Activated CD4-positive, CD25-positive, alpha-beta regulatory T cell treated with anti-CD3 and anti-CD28 coated beads, Interleukin-2, amount 50 U/mL, for 72 hours (primary cell): ENCODE results near the gene IQGAP3.
"Not testable (repeated sequence)": the region's sequence is repeated elsewhere in the genome, so short reads cannot be mapped to it uniquely, and the experiment has no call there.

Source experiments
- DNase-seq: peaks from one replicate; pipeline ENCODE4 v3.0.0; 2021

The IQGAP3 gene

DNA sequence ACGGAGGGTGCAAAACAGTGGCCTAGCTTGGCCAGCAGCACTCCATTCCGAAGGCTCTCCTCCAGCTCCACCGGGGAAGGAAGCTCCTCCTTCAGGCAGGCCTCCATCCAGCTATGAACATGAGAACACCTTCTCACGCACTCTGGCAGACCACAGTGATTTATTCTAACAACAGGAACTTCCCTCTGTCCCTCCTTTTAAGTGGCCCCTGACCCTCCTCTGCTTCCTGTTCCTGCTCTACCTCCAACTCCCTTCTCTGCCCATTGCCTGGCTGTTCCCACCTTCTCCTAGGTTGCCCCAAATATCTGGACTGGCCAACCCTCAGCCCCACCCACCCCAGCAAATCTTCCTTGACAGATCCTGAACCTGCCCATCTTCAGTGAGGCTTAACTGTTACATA, 5.9 kb downstream of the IQGAP3 start:
- DNase-seq: no peak

DNA sequence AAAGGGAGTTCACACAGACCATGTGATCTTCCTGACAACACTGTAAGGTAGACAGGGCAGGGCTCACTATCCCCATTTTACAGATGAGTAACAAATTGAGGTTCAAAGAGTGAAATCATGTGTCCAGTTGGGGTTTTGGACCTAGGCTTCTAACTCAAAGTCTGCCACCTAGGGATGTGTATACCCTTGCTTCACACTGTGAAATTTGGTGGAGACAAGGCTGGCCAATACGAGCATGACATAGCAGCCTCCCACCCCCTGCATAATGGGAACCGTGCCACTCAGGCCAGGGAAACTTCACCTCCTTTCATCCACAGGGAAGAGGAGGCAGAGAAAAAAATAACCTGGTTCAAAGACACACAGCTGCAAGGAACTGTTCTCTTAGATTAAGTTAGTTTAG, 6.8 kb downstream of the IQGAP3 start:
- no peak for DNase-seq

DNA sequence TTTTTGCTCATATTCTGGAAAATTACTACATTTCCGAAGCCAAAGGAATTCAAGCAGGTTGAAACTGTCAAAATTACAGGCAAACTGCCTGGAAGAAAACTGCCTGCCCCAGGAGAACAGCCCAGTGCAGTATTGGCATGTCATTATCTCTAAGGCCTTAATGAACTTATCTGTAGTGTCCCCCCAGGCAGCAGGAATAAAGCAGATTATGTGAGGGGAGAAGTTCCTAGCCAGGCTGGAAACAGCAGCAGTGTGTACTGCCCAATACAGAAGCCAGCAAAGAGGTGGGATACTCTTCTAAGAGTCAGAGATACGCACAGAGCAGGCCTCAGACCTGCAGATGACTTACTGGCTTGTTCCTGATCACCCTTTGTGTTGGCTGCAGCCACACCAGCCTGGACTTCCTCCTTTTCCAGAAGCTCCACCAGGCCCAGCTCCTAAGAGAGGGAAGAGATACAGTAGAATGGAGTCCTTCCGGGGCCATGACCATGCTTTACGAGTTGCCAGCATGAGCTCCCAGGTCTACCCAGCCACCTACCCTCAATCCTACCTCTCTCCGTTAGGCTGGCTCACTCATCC, 11.7 kb downstream of the IQGAP3 start:
- DNase-seq: no peak

DNA sequence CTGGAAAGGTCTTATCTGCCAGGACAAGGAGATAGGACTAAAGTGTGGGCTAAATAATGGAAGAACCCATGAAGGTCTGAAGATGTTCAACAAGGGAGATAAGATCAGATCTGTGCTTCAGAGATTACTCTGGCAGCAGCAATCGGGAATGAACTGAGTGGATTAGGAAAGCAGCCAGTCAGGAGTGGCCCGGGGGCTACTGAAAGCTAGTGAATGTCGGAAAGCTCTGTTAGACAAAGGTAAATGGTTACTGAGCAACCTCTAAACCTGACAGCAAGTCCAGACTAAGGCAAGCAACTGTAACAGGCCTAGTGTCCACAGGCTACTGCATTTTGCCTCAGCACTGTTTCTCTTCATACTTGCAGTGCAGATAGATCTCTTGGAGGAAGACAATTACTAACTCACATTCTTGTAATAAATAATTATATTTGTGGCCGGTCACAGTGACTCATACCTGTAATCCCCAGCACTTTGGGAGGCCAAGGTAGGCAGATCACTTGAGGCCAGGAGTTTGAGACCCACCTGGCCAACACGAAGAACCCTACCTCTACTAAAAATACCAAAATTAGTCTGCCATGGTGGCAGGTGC, 12.5 kb downstream of the IQGAP3 start:
- no peak for DNase-seq

DNA sequence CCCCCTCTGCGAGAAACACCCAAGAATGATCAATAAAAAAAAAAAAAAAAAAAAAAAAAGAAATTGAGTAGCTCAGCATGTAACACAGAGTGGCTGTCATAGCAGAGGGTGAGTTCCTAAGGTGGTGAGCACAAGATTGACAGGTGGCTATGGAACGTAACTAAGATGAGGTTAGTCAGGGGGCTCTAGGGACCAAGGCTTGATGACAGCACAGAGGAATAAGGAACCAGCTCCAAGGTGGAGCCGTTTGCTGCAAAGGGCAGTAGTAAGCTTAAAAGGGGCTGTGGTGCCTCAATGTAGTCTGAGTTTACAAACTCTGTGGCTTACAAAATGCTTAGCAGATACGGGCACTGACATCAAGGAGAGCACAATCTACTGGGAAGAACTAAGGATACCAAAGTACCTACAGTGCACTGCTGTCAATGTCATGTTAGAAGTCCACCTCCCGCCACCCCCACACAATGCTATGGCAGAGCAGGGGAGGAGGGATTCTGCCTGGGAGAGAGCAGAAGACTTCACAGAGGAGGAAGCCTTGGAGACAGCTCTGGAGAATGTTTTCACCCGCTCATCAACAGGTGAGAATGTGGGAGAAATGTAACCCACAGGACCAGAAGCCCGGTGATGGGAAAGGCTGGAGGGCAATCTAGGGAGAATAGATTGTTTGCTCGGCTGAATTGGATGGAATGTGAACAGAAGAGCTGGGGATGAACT, 13.1 kb downstream of the IQGAP3 start:
- DNase-seq: no peak

DNA sequence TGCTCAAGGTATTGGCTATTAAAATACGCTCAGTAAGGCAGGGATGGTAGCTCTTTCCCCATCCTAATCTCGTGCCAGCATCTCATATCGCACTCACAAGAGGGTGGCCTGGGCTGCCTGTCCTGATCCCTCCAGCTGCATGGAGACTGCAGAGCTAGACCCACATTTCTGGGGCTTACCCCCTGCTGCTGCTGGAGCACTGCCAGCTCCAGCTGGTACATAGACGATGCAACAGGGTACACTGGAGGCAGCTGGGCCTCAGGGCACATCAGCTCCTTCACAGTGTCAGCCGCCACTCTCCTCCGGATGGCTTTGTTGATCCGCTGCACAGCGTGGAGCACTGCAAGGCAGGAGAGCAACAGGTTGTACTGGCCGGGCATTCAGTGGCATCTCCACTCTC, 16.0 kb downstream of the IQGAP3 start:
- DNase-seq: no peak

DNA sequence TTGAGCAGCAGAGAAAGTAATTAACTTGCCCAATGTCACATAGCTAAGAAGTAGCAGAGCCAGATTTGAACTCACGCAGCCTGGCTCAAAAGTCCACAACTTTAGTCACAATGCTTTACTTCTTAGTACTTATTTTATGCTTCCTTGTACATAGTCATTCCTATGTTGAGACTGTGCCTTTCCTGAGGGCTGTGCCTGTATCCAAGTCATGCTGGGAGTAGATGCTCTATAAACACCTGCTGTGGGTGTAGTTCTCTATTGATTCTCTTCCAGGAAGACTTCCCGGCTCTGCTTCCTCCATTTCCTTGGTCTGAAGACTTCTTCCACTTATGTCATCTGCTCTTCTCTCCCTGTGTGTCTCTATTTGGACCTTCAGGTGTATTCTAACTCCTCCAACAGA, 16.6 kb downstream of the IQGAP3 start:
- no peak for DNase-seq

DNA sequence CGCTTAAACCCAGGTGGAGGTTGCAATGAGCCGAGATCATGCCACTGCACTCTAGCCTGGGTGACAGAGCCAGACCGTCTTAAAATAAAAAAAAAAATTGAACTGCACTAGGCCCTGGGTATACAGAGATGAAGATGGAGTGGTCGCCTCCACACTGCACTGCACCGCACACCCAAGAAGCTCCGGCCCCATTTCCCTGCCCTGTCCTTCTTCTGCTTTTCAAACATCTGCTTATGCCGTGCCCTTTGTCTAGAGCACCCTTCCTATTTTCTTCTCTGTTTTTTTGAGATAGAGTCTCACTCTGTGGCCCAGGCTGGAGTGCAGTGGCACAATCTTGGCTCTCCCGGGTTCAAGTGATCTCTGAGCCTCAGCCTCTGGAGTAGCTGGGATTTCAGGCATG, 17.4 kb downstream of the IQGAP3 start:
- DNase-seq: no peak

DNA sequence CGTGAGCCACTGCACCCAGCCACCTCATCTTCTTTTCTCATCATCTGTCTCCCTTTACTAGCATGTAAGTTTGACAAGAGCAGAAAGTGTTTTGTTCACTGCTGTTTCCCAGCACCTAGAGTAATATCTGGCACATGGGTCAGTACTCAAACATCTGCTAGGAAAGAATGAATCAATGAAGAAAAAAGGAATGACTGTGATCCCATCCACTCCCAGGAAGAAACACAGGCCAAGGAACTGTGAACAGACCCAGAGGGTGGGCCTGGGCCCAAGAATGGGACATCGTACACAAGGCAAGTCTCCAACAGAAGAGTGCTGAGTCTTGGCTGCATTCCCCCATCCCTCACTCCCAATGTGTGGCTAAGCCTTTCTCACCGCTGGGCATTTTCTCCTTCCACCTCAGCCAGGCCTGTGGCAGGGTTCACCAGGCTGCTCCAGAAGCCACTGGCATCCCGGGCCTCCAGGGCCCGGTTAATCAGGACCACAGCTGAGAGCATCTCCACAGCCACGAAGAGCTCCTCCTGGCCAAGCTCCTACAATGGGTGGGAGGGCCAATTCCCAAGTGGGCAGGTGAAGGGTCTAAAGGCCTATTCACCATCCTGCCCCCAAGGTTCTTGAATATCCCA, 18.4 kb downstream of the IQGAP3 start:
- DNase-seq: no peak

DNA sequence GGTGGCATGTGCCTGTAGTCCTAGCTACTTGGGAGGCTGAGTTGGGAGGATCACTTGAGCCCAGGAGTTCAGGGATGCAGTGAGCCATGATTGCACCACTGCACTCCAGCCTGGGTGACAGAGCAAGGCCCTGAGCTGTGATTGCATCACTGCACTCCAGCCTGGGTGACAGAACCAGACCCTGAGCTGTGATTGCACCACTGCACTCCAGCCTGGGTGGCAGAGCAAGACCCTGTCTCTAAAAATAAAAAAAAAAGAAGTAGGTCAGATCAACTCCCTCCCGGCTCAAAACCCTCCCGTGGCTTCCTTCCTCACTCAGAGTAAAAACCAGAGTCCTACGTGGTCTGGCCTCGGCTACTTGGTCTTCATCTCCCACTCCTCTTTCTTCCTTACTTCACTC, 19.4 kb downstream of the IQGAP3 start:
- DNase-seq: not testable (repeated sequence)

DNA sequence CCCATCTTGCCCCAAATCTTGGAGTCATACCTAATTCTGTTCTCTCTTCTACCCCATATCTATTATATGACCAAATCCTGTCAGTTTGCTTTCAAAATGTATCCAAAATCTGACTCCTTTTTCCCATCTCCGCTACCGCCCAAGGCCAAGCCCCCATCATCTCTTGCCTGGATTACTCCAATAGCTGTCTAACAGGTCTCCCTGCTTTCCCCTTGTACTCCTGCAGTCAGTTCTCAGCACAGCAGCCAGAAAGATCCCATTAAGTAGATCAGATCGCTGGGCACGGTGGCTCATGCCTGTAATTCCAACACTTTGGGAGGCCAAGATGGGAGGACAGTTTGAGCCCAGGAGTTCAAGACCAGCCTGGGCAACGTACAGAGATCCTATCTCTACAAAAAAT, 19.8 kb downstream of the IQGAP3 start:
- no peak for DNase-seq

DNA sequence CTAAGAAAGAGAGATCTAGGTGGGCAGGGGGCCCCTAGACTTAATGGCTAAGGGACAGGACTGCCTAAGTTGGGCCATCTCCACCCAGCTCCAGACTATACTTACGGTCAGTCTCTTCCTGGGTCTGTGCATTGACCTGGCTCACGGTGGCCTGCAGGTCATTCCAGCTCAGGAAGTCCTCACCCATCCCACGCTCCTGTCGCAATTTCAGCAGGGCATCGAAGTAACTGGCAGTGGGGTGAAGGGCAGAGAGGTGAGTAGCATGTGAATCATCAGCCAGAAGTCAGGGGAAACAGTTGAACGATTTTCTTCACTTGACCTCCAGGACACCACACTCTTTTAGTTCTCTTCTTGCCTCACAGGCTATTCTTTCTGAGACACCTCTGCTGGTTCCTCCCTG, 20.5 kb downstream of the IQGAP3 start:
- DNase-seq: no peak

DNA sequence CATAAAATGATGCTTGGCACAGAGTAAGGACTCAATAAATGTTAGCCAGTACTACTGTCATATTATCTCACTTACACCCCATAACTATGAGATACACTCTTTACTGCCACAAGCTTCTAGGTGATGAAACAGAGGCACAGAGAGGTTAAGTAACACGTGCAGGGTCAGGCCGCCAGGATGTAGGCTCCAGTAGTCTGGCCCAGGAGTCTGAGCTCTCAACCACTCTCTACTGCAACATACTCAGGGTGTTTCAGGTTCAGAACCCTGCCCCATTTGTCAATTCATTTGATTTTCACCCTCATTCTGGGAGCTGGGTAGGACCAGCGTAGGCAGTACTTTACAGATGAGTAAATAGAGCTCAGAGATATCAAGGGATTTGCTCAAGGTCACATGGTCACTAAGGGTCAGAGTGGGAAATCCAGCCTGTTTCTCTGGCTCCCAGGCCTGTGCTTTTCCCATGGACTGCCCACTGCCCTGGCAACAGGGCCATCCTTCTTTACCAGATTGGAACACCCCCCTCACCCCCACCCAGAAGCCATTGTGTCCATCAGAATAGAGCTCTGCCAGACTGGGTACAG, 21.2 kb downstream of the IQGAP3 start:
- DNase-seq: no peak

DNA sequence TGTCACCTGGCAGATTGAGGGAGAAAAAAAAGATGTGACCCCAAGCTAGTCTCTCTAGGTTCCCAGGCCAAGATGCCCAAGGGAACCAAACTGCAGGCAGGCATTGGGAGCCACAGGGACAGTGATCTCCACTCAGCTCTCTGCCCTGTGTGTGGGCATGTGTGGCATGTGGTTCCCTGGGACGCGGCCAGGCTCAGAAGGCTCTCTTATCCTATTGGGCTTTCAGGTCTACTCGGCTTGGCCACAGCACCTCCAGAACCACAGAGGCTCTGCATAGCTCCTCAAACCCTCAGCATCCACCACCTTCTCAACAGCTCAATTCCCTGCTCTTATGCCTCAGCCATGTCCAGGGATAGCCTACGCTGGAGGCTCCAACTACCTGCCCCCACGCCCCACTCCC, 22.0 kb downstream of the IQGAP3 start:
- no peak for DNase-seq

DNA sequence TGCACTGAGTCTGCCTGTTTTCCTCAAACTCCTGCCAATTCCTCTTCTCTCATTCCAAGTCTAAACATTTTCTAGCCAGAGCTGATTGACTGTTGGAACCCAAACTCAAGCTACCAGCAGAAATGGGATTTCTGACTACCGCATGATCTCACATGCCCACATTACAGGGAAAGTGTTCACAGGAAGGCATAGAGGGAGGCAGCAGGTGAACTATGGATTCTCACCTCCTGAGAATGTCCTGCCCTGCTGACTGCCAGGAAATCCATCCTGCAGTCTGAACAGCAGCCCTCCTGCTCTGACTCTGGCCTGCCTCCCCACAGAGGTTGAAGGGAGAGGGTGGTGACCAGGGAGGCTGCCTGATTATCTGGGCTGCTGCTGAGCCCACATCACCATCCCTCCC, 22.5 kb downstream of the IQGAP3 start:
- DNase-seq: no peak

DNA sequence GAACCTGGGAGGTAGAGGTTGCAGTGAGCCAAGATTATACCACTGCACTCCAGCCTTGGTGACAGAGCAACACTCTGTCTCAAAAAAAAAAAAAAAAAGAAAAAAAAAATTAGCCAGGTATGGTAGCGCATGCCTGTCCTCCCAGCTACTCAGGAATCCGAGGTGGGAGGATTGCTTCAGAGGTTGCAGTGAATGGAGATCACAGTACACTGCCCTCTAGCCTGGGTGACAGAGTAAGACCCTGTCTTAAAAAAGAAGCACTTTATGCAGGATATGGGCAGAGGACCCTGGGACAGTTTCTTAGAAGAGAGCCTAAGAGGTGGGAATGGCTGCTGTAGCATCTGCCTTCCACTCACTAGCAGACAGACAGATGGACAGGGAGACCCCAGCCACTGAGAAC, 23.0 kb downstream of the IQGAP3 start:
- no peak for DNase-seq

DNA sequence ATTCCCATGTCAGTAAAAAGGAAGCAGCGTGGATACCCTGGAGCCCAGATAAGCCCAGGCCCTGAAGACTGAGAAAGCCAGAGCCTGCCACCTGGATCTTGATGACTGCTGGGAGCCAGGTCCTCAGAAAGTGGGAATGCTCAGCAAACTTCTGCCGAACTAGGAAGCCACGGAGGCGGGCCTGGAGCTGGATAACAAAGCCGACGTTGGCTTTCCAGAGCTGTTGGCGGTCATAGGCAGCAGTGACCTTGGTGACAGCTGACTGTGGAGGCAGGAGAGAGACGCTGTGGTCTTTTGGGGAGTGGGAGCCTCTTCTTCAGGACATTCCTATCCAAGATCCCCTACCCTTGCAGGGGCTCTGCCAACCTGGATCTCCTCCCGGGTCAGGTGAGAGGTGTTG, 24.4 kb downstream of the IQGAP3 start:
- DNase-seq: no peak

DNA sequence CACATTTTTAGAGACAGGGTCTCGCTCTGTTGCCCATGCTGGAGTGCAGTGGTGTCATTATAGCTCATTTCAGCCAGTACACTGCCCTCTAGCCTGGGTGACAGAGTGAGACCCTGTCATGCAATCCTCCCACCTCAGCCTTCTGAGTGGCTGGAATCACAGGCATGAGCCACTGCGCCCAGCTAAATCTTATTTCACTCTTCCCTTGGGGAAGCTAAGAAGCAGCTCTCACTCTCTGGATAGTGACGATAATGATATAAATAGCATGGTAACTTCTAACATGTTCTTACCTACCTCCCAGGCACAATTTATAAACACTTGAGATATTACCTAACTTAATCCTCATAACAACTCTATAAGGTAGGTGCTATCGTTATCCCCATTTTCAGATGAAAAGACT, 24.9 kb downstream of the IQGAP3 start:
- no peak for DNase-seq

DNA sequence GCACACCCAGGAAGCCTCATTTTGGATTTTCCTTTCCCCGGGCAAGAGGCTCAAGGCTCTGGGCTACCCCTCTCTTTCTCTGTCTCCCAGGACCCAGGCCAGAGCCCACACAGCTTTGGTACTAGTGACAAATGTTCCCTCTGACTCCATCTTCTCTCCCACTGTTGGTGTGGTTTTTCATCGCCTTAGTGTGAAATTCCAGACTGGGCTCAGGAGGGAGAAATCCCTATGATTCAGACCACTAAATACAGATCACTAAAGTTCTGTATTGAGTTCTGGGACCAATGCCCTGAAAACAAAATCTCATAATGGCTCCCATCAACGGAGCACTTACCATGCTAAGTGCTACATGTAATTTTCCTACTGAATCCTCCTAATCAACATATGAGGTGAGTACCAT, 26.1 kb downstream of the IQGAP3 start:
- DNase-seq: no peak

DNA sequence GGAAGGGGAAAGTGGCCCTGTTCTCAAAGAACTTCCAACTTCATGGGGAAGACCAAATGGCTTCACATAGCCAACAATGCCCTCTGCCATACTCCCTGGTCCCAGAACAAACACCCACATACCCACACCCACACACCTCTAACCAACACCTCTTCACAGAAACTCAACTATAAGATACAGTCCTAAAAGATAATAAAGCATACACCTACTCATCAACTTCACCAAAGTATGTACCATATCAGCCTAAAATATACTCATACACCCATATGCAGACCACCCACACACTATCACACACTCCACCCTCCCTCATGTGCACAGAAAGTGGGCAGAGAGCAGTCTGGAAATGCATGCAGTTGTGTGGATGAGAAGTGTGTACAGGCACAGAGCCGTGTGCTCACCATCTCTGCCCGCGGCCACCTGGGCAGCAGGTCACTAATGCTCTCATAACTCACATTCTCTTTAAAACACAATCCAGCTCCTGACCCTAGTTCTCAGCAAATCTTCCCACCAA, 27.7 kb downstream of the IQGAP3 start:
- no peak for DNase-seq

DNA sequence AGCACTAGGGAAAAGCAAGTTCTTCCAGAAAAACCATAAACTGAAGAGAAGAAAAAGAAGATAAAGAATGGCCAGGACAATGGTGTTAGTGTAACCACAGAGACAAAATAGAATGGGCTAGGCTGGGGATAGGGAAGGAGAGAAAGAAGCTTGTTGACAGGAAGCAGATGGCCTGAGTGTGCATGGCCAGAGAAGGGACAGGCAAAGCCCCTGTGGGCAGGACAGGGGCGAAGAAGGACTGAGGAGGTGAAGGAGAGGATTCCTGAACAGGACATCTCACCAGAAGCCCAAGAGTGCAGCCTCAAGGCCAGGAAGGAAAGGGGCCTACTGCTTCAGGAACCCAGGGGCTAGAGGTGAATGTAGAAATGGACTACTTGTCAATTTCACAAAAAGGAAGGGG, 29.3 kb downstream of the IQGAP3 start:
- no peak for DNase-seq

DNA sequence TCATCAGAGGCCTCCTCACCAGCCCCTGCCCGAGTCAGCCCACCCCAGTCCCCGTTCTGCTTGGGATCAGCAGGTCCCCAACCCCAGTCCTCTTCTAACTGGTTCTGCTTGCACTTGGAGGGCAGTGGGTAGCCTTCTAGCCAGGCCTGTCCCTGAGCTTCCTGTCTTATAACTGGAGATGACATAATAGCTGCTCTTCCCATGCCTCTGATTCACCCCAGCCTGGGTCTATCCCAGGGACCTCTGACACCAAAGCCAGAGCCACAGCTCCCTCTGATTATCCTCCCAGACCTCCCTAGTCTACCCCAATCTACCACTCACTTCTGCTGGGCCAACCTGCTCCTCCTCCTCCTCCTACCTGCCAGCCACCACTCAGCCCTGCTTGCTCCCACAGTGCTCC, 31.4 kb downstream of the IQGAP3 start:
- no peak for DNase-seq

DNA sequence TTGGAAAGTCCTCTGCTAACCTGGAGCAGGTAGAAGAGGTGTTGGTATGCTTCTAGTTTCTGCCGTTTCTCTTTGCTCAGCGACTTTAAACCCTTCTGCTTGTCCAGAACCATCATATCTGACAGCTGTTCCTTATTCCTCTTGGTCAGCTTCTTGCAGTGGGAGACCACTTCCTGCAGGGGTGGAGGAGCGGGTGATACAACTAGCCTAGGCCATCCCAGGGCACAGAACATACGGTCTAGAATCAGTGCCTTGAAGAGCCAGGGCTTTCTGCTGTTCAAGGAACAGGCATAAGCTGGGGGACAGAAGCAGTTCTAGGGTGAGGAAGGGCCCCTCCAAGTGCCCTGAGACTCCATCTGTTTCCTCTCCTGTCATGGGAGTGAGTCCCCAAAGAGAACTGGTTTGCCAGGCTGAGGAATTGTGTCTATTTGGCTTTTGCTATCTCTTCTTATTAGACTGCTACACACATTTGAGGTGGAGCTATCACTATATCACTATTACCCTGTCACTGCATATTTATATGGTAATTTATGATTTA, 32.5 kb downstream of the IQGAP3 start:
- no peak for DNase-seq
